A673 (cell line): ENCODE results near the gene HOXD3. TPM values are rescaled to one million over a fixed set of nuclear protein-coding genes. Genes with fewer than 3 reads are reported as not detected.

Source experiments
- BruUV-seq: library from RNA; stranded (reverse); fragments of 400-500 nt; replicated peaks from 2 replicates; lab custom pipeline; 2021; lab: Mats Ljungman, UMichigan
- CTCF ChIA-PET: fragments of 300-600 bp; sonication (Branson Sonifier 250); formaldehyde crosslinking; loops from one replicate; lab custom pipeline; 2022; ENCODE audit warnings: antibody characterized with exemption; lab: Charles Lee
- POLR2A ChIA-PET: fragments of 300-600 bp; sonication (Branson Sonifier 250); formaldehyde crosslinking; loops from one replicate; lab custom pipeline; 2022; ENCODE audit warnings: antibody characterized with exemption; ENCODE audit not compliant: low non-redundant PET; lab: Charles Lee
- DNase-seq: peaks from one replicate; pipeline ENCODE4 v3.0.0-alpha.2; 2015; ENCODE audit warnings: low spot score
- H3K27ac ChIP-seq: fragments of 200-600 bp; sonication (generic); 2 replicates; pipeline ENCODE4 v1.5.1; 2016; ENCODE audit warnings: mixed run types, low read depth, mild to moderate bottlenecking, mixed read lengths, antibody characterized with exemption, low read length; ENCODE audit not compliant: poor library complexity, severe bottlenecking
- H3K27me3 ChIP-seq: fragments of 200-600 bp; sonication (generic); replicated peaks from 2 replicates; pipeline ENCODE4 v1.6.1; 2017; ENCODE audit warnings: mixed run types, low read depth, mild to moderate bottlenecking, mixed read lengths, antibody characterized with exemption, low read length; ENCODE audit not compliant: insufficient read depth, poor library complexity
- H3K36me3 ChIP-seq: fragments of 200-600 bp; sonication (generic); 2 replicates; pipeline ENCODE4 v1.6.1; 2016; ENCODE audit warnings: mixed run types, mild to moderate bottlenecking, mixed read lengths, antibody characterized with exemption, low read length; ENCODE audit not compliant: insufficient read depth, poor library complexity, severe bottlenecking
- H3K4me1 ChIP-seq: fragments of 200-600 bp; sonication (generic); 2 replicates; pipeline ENCODE4 v1.6.1; 2017; ENCODE audit warnings: mixed run types, mild to moderate bottlenecking, mixed read lengths, antibody characterized with exemption, low read length; ENCODE audit not compliant: insufficient read depth, poor library complexity, severe bottlenecking
- H3K4me3 ChIP-seq: fragments of 200-600 bp; sonication (generic); 2 replicates; pipeline ENCODE4 v1.5.1; 2016; ENCODE audit warnings: low read depth, mixed run types, mild to moderate bottlenecking, mixed read lengths, low read length; ENCODE audit not compliant: poor library complexity, severe bottlenecking
- H3K9me3 ChIP-seq: fragments of 200-600 bp; sonication (generic); 2 replicates; pipeline ENCODE4 v1.6.1; 2016; ENCODE audit warnings: mixed run types, low read depth, mild to moderate bottlenecking, mixed read lengths, antibody characterized with exemption, low read length; ENCODE audit not compliant: poor library complexity, severe bottlenecking
- EZH2 ChIP-seq: fragments of 200-600 bp; sonication (generic); IDR thresholded peaks from 2 replicates; pipeline ENCODE4 v1.6.1; 2017; ENCODE audit warnings: borderline replicate concordance, low read depth, mild to moderate bottlenecking, mixed read lengths, antibody characterized with exemption, low read length; ENCODE audit not compliant: poor library complexity, severe bottlenecking
- intact Hi-C: fragments of 100-400 bp; cut with micrococcal nuclease; formaldehyde crosslinking; loops from one replicate; pipeline ENCODE4 v1.10.0; 2022; ENCODE audit not compliant: unreplicated experiment
- total RNA-seq: library from RNA; stranded (reverse); gene quantifications from 2 replicates; pipeline ENCODE4 v1.2.3, GENCODE V29; 2021
- TF ChIP-seq, protein P1 (sequence below): fragments of 300-800, 200-600 bp; sonication (generic); conservative IDR thresholded peaks from 2 replicates; pipeline ENCODE4 v1.5.1; 2017; ENCODE audit warnings: low read depth, mild to moderate bottlenecking, antibody characterized with exemption, low read length, moderate library complexity, mixed read lengths

HOXD3 gene
- total RNA-seq, 1 experiment from 2014 or later: 41.3 TPM

DNA sequence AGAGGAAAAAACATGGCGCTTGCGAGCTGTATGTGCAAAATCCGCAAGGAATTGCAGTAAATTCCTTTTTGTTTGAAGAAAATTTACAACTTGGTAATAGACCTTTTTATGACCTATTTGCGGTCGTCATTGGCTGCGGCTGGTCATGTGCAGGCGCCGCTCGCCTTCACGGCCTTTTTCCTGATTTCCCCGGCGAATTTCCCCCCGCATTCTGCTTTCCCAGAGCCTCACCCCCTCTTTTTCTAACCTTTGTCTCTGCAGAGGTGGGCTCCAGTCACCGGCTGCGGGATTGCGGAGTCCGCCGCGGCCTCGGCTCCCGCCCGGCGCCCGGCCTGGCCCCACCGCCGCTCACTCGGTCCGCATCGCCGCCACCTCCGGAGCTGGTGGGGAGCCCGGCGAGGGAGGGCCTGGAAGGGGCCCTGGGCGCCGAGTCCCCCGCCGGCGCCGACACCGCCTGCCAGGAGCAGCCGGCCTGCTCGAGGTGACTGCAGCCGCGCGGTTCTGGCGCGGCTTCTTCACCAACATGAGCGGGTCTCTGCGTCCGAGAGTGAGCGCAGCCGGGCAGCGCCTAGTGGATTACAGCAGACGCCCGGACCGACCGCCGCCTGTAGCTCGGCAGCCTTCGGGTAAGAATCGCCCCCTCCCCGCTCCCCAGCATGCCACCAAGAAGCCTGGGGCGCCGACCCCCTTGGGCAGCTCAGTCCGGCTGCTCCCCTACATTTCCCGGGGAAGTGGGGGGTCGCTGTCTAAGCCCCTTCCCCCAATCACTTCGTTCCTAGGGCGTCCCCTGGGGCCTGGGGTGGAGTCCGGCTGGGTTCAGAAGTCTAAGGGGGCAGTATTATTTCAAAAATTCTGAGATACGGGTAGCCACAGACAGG lies 20.5 kb upstream of the HOXD3 start:
- intact Hi-C loops: loop anchor here (5.0 kb wide), 1 partner anchor 681 kb away; no protein-coding TSS in a partner anchor
- no peak for TF ChIP-seq EZH2
- TF ChIP-seq, protein P1, sequence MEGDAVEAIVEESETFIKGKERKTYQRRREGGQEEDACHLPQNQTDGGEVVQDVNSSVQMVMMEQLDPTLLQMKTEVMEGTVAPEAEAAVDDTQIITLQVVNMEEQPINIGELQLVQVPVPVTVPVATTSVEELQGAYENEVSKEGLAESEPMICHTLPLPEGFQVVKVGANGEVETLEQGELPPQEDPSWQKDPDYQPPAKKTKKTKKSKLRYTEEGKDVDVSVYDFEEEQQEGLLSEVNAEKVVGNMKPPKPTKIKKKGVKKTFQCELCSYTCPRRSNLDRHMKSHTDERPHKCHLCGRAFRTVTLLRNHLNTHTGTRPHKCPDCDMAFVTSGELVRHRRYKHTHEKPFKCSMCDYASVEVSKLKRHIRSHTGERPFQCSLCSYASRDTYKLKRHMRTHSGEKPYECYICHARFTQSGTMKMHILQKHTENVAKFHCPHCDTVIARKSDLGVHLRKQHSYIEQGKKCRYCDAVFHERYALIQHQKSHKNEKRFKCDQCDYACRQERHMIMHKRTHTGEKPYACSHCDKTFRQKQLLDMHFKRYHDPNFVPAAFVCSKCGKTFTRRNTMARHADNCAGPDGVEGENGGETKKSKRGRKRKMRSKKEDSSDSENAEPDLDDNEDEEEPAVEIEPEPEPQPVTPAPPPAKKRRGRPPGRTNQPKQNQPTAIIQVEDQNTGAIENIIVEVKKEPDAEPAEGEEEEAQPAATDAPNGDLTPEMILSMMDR: no peak
- H3K27ac ChIP-seq: peak overlapping the region; percentile 98
- no peaks in the 10 kb centered on the region for H3K9me3 ChIP-seq
- ChIA-PET POLR2A (no interaction called here), CTCF (interaction anchor here (0.9 kb wide), 2 partner anchors 10 to 318 kb away, joined by 3 read pairs; no protein-coding TSS in a partner anchor)
- H3K27me3 ChIP-seq: no peaks in the 10 kb centered on the region
- peak overlapping the region; percentile 85 for H3K4me3 ChIP-seq
- peaks cover 3% of the 10 kb centered on the region for H3K36me3 ChIP-seq
- BruUV-seq: no TSS peak
- H3K4me1 ChIP-seq: peaks cover 44% of the 10 kb centered on the region
- DNase-seq: peak; percentile 76

- intact Hi-C loops: loop anchor here (5.0 kb wide), 1 partner anchor 680 kb away; no protein-coding TSS in a partner anchor
- TF ChIP-seq EZH2: no peak
- TF ChIP-seq, protein P1: no peak
- Histone ChIP-seq H3K4me1 (peaks cover 48% of the 10 kb centered on the region), H3K27ac (peak overlapping the region; percentile 98), H3K36me3 (peaks cover 5% of the 10 kb centered on the region), H3K4me3 (peak overlapping the region; percentile 85), H3K9me3 (no peaks in the 10 kb centered on the region), H3K27me3 (no peaks in the 10 kb centered on the region)
- no TSS peak for BruUV-seq
- ChIA-PET CTCF (no interaction called here), POLR2A (no interaction called here)
- DNase-seq: no peak
Measured at GRCh38 chr2:176137252-176137580, 19.9 kb upstream of the HOXD3 start.

DNA sequence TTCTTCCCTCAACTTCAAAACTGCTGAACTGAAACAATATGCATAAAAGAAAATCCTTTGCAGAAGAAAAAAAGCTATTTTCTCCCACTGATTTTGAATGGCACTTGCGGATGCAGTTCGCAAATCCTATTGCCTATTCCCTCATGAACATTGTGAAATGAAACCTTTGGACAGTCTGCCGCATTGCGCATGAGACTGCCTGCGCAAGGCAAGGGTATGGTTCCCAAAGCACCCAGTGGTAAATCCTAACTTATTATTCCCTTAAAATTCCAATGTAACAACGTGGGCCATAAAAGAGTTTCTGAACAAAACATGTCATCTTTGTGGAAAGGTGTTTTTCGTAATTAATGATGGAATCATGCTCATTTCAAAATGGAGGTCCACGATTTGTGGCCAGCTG lies 19.2 kb upstream of the HOXD3 start:
- peak overlapping the region; percentile 85 for H3K4me3 ChIP-seq
- H3K27ac ChIP-seq: peak overlapping the region; percentile 98
- intact Hi-C loops: loop anchor here (5.0 kb wide), 1 partner anchor 679 kb away; no protein-coding TSS in a partner anchor
- no peaks in the 10 kb centered on the region for H3K9me3 ChIP-seq
- peaks cover 46% of the 10 kb centered on the region for H3K4me1 ChIP-seq
- peak; percentile 49 for DNase-seq
- BruUV-seq: no TSS peak
- H3K36me3 ChIP-seq: peaks cover 5% of the 10 kb centered on the region
- no peaks in the 10 kb centered on the region for H3K27me3 ChIP-seq
- no peak for TF ChIP-seq EZH2
- TF ChIP-seq, protein P1: no peak
- ChIA-PET CTCF (interaction anchor here (4.2 kb wide), 1 partner anchor 317 kb away, joined by 35 read pairs; no protein-coding TSS in a partner anchor), POLR2A (no interaction called here)
